ENCODE data around the gene AVP. TPM values are rescaled to one million over a fixed set of nuclear protein-coding genes. Genes with fewer than 3 reads are reported as not detected.
"Not testable (repeated sequence)": the region's sequence is repeated elsewhere in the genome, so short reads cannot be mapped to it uniquely, and the experiment has no call there.

AVP gene, protein sequence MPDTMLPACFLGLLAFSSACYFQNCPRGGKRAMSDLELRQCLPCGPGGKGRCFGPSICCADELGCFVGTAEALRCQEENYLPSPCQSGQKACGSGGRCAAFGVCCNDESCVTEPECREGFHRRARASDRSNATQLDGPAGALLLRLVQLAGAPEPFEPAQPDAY
- not detected for polyA plus RNA-seq (2013, experiment 1 of 2)
- polyA plus RNA-seq (2013, experiment 2 of 2): not detected

DNA sequence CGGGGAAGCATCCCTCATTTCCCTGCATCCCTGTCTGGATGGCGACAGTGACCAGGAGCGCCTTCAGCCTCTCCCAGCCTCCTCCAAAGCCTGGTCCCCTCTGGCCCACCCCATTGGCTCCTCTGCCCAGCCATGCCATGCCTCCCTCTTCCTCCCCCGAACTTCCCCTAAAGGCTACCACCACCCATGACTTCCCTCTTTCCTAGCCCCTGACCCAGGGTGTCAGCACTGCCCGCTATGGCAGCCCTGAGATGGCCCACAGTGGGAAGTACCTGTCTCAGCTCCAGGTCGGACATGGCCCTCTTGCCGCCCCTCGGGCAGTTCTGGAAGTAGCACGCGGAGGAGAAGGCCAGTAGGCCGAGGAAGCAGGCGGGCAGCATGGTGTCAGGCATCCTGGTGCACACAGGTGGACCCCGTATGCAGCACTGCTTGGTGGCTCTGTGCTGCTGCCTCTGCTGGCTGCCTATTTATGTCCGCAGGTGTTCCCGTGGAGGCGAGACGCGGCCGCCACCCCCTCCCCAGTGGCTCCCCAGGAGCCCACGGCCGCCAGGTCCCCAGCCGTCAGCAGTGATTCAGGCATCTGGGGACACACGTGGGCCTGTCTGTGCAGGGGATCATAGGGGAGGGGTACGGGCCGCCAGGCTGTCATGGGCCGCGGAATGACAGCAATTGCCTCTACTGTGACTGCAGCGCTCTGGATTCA is at the start of gene AVP:
Gene AVP (minus strand): TSS at position 442 of the 703 bp plus-strand sequence. CDS start 50 bp downstream, at position 392.
- 88% methylated on average over 28 of the region's 28 CpGs for WGBS
- Histone ChIP-seq H3K4me1 (ENCODE audit: insufficient read depth, low read length) (peaks cover 4% of the 10 kb centered on the region; the same call in 1 of the 2 replicates), H3K27me3 (ENCODE audit: insufficient read depth, low read length) (peaks cover 53% of the 10 kb centered on the region), H3K4me3 (ENCODE audit: low read length) (peak within 1 kb of the TSS; percentile 50), H3K9ac (ENCODE audit: low read depth, low read length) (no peak within 1 kb of the TSS), H3K27ac (ENCODE audit: low read depth, low read length) (no peak within 1 kb of the TSS), H3K9me3 (ENCODE audit: insufficient read depth, low read depth, low read length) (no peaks in the 10 kb centered on the region), H3K36me3 (ENCODE audit: insufficient read depth, low read length) (no peaks in the 10 kb centered on the region)

DNA sequence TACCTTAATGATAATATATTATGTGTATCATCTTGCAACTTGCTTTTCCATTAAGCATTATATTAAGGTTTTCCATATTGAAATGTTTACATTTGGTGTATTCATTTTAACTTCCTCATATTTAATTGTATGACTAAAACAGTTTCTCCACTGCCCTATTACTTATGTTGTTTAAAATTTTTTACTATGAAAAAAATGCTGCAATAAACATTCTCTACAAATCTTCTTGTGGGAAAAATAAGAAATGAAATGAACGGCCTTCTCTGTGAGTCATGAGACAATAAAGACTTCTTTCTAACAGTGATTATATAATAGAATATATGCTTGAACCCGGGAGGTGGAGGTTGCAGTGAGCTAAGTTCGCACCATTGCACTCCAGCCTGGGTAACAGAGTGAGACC is 49.6 kb upstream of the AVP start:
- Histone ChIP-seq H3K27me3 (ENCODE audit: insufficient read depth, low read length) (no peaks in the 10 kb centered on the region), H3K4me3 (ENCODE audit: low read length) (no peak overlapping the region), H3K9me3 (ENCODE audit: insufficient read depth, low read depth, low read length) (no peaks in the 10 kb centered on the region), H3K9ac (ENCODE audit: low read depth, low read length) (no peak overlapping the region), H3K27ac (ENCODE audit: low read depth, low read length) (no peak overlapping the region), H3K36me3 (ENCODE audit: insufficient read depth, low read length) (no peaks in the 10 kb centered on the region), H3K4me1 (ENCODE audit: insufficient read depth, low read length) (no peaks in the 10 kb centered on the region)
- 98% methylated on average over 2 of the region's 3 CpGs for WGBS

DNA sequence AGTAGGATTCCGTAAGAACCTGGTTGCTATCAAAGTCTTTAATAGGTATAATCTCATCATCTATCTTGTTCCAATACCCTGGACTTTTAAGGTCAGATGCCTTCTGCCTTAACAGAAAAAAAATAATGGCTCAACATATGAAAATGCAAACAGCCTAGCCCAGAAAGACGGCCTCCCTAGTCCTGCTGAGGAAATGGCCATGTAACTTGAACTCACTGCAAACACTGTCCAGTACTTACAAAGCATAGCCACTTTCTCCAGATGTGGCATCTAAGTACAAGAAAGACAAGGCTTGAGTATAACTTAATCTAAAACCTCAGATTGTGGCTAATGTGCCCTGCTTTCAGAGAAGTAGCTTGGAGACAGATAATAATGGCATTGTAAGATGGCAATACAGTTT is 48.6 kb upstream of the AVP start:
- Histone ChIP-seq H3K27me3 (ENCODE audit: insufficient read depth, low read length) (no peaks in the 10 kb centered on the region), H3K36me3 (ENCODE audit: insufficient read depth, low read length) (no peaks in the 10 kb centered on the region), H3K4me1 (ENCODE audit: insufficient read depth, low read length) (no peaks in the 10 kb centered on the region), H3K9ac (ENCODE audit: low read depth, low read length) (no peak overlapping the region), H3K4me3 (ENCODE audit: low read length) (no peak overlapping the region), H3K27ac (ENCODE audit: low read depth, low read length) (no peak overlapping the region), H3K9me3 (ENCODE audit: insufficient read depth, low read depth, low read length) (no peaks in the 10 kb centered on the region)
- 98% methylated on average over 2 of the region's 2 CpGs for WGBS

DNA sequence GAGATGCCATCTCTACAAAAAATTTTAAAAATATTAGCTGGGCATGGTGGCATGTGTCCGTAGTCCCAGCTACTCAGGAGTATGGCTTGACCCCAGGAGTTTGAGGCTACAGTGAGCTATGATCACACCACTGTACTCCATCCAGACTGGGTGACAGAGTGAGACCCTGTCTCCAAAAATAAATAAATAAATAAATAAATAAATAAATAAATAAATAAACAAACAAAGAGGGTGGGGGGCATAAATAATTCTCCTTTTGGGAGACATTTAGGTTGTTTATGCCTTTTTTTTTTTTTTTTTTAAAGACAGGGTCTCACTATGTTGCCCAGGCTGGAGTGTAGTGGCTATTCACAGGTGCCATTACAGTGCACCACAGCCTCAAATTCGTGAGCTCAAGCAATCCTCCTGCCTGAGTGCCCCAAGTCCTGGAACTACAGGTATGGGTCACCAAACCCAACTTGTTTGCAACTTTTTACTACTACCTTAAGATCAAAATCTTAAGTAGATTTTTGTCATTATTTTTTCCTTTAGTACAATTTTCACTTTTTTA is 45.6 kb upstream of the AVP start:
- WGBS: 89% methylated on average over 2 of the region's 2 CpGs
- H3K9ac ChIP-seq (ENCODE audit: low read depth, low read length): no peak overlapping the region
- H3K36me3 ChIP-seq (ENCODE audit: insufficient read depth, low read length): no peaks in the 10 kb centered on the region
- no peaks in the 10 kb centered on the region for H3K27me3 ChIP-seq (ENCODE audit: insufficient read depth, low read length)
- no peaks in the 10 kb centered on the region for H3K9me3 ChIP-seq (ENCODE audit: insufficient read depth, low read depth, low read length)
- no peak overlapping the region for H3K4me3 ChIP-seq (ENCODE audit: low read length)
- no peak overlapping the region for H3K27ac ChIP-seq (ENCODE audit: low read depth, low read length)
- no peaks in the 10 kb centered on the region for H3K4me1 ChIP-seq (ENCODE audit: insufficient read depth, low read length)

DNA sequence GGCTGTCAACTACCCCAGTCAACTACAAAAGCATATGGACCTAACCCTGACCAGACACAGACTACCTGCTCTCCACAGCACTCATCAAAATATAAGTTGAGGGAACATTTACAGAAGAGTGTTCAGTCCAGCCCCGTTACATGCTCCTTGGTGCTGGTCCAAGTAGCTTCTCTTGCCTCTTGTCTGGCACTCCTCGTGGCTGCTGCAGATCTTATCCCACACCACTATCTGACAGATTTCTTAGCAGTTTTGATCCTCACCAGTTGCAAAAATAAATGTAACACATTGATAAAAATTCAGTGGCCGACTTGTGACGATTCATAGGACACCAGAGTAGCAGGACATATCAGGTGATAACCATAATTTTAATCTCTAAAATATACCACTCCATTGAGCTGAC is 44.6 kb upstream of the AVP start:
- Histone ChIP-seq H3K36me3 (ENCODE audit: insufficient read depth, low read length) (no peaks in the 10 kb centered on the region), H3K4me1 (ENCODE audit: insufficient read depth, low read length) (no peaks in the 10 kb centered on the region), H3K4me3 (ENCODE audit: low read length) (no peak overlapping the region), H3K27me3 (ENCODE audit: insufficient read depth, low read length) (no peaks in the 10 kb centered on the region), H3K27ac (ENCODE audit: low read depth, low read length) (no peak overlapping the region), H3K9ac (ENCODE audit: low read depth, low read length) (no peak overlapping the region), H3K9me3 (ENCODE audit: insufficient read depth, low read depth, low read length) (no peaks in the 10 kb centered on the region)
- WGBS: 95% methylated on average over 4 of the region's 4 CpGs

DNA sequence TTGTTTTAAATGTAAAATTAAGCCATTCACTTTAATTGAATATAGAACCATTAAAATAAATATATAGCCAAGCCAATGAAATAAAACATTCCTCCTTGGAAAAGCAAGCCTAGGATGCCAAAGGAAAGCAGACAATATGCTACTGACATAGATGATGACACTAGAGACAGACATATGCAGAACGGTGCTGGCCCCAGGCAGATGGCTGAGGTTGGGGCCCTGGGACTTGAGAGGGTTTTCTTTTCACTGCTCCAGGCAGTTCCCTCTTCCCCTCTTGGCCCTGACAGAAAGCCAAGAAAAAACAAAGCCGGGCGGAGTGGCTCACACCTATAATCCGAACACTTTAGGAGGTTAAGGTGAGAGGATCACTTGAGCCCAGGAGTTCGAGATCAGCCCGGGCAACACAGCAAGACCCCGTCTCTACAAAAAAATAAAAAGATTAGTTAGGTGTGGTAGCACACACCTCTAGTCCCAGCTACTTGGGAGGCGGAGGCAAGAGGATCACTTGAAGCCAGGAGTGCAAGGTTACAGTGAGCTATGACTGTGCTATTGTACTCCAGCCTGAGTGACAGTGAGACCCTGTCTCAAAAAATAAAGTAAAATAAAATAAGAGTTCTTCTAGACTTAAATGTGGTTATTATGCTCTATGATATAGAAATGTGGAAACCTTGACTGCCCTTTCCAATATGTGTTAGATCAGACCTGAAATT is 43.9 kb upstream of the AVP start:
- Histone ChIP-seq H3K27me3 (ENCODE audit: insufficient read depth, low read length) (no peaks in the 10 kb centered on the region), H3K9me3 (ENCODE audit: insufficient read depth, low read depth, low read length) (peaks cover 5% of the 10 kb centered on the region; the same call in 1 of the 2 replicates), H3K4me3 (ENCODE audit: low read length) (no peak overlapping the region), H3K36me3 (ENCODE audit: insufficient read depth, low read length) (no peaks in the 10 kb centered on the region), H3K4me1 (ENCODE audit: insufficient read depth, low read length) (no peaks in the 10 kb centered on the region), H3K27ac (ENCODE audit: low read depth, low read length) (no peak overlapping the region), H3K9ac (ENCODE audit: low read depth, low read length) (no peak overlapping the region)
- WGBS: 94% methylated on average over 8 of the region's 8 CpGs

DNA sequence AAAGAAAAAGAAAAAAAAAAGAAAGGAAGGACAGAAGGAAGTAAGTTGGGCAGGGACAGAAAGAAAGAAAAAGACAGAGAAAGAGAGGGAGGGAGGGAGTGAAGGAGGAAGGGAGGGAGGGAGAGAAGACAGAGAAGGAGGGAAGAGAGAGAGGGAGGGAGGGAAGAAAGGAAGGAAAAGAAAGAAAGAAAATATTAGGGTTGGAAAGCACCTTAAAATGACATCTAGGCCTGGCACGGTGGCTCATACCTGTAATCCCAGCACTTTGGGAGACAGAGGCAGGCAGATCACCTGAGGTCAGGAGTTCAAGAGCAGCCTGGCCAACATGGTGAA is 42.0 kb upstream of the AVP start:
- no peak overlapping the region for H3K27ac ChIP-seq (ENCODE audit: low read depth, low read length)
- WGBS: 93% methylated on average over 1 of the region's 1 CpG
- no peak overlapping the region for H3K4me3 ChIP-seq (ENCODE audit: low read length)
- peaks cover 17% of the 10 kb centered on the region for H3K36me3 ChIP-seq (ENCODE audit: insufficient read depth, low read length)
- H3K9me3 ChIP-seq (ENCODE audit: insufficient read depth, low read depth, low read length): peaks cover 18% of the 10 kb centered on the region
- H3K27me3 ChIP-seq (ENCODE audit: insufficient read depth, low read length): no peaks in the 10 kb centered on the region
- no peak overlapping the region for H3K9ac ChIP-seq (ENCODE audit: low read depth, low read length)
- H3K4me1 ChIP-seq (ENCODE audit: insufficient read depth, low read length): no peaks in the 10 kb centered on the region

DNA sequence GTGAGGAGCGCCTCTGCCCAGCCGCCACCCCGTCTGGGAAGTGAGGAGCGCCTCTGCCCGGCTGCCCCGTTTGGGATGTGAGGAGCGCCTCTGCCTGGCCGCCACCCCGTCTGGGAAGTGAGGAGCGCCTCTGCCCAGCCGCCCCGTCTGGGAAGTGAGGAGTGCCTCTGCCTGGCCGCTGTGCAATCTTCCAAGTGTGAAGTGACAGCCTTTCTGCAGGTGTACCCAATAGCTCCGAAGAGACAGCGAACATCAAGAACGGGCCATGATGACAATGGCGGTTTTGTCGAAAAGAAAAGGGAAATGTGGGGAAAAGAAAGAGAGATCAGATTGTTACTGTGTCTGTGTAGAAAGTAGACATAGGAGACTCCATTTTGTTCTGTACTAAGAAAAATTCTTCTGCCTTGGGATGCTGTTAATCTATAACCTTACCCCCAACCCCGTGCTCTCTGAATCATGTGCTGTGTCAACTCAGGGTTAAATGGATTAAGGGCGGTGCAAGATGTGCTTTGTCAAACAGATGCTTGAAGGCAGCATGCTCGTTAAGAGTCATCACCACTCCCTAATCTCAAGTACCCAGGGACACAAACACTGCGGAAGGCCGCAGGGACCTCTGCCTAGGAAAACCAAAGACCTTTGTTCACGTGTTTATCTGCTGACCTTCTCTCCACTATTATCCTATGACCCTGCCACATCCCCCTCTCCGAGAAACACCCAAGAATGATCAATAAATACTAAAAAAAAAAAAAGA is 41.4 kb upstream of the AVP start:
- not testable (repeated sequence) for H3K4me1 ChIP-seq (ENCODE audit: insufficient read depth, low read length)

DNA sequence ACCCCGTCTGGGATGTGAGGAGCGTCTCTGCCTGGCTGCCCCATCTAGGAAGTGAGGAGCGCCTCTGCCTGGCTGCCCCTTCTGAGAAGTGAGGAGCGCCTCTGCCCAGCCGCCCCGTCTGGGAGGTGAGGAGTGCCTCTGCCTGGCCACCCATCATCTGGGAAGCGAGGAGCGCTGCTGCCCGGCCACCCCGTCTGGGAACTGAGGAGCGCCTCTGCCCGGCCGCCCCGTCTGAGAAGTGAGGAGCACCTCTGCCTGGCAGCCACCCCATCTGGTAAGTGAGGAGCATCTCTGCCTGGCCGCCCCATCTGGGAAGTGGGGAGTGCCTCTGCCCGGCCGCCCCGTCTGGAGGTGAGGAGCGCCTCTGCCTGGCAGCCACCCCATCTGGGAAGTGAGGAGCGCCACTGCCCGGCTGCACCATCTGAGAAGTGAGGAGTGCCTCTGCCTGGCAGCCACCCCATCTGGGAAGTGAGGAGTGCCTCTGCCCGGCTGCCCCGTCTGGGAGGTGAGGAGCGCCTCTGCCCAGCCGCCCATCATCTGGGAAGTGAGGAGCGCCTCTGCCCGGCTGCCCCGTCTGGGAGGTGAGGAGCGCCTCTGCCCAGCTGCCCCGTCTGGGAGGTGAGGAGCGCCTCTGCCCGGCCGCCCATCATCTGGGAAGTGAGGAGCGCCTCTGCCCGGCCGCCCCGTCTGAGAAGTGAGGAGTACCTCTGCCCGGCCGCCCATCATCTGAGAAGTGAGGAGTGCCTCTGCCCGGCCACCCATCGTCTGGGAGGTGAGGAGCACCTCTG is 40.4 kb upstream of the AVP start:
- H3K36me3 ChIP-seq (ENCODE audit: insufficient read depth, low read length): peaks cover 25% of the 10 kb centered on the region
- WGBS: 96% methylated on average over 41 of the region's 41 CpGs
- H3K4me3 ChIP-seq (ENCODE audit: low read length); H3K9ac ChIP-seq (ENCODE audit: low read depth, low read length); H3K27ac ChIP-seq (ENCODE audit: low read depth, low read length); H3K4me1 ChIP-seq (ENCODE audit: insufficient read depth, low read length); H3K27me3 ChIP-seq (ENCODE audit: insufficient read depth, low read length): not testable (repeated sequence)
- H3K9me3 ChIP-seq (ENCODE audit: insufficient read depth, low read depth, low read length): peaks cover 18% of the 10 kb centered on the region

More for the DNA sequence above, 41.4 kb upstream of the AVP start:
- H3K27me3 ChIP-seq (ENCODE audit: insufficient read depth, low read length); H3K27ac ChIP-seq (ENCODE audit: low read depth, low read length); H3K9ac ChIP-seq (ENCODE audit: low read depth, low read length); H3K4me3 ChIP-seq (ENCODE audit: low read length): not testable (repeated sequence)
- Histone ChIP-seq H3K36me3 (ENCODE audit: insufficient read depth, low read length) (peaks cover 23% of the 10 kb centered on the region), H3K9me3 (ENCODE audit: insufficient read depth, low read depth, low read length) (peaks cover 18% of the 10 kb centered on the region)
- 96% methylated on average over 18 of the region's 25 CpGs for WGBS

DNA sequence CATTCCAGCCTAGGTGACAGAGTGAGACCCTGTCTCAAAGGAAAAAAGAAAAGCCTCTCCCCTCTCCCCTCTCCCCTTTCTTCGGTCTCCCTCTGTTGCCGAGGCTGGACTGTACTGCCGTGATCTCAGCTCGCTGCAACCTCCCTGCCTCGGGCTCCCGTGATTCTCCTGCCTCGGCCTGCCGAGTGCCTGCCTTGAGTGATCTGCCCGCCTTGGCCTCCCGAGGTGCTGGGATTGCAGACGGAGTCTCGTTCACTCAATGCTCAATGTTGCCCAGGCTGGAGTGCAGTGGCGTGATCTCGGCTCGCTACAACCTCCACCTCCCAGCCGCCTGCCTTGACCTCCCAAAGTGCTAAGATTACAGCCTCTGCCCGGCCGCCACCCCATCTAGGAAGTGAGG is 39.6 kb upstream of the AVP start:
- Histone ChIP-seq H3K9me3 (ENCODE audit: insufficient read depth, low read depth, low read length) (peaks cover 18% of the 10 kb centered on the region), H3K36me3 (ENCODE audit: insufficient read depth, low read length) (peaks cover 25% of the 10 kb centered on the region)
- not testable (repeated sequence) for H3K9ac ChIP-seq (ENCODE audit: low read depth, low read length); H3K27me3 ChIP-seq (ENCODE audit: insufficient read depth, low read length); H3K4me3 ChIP-seq (ENCODE audit: low read length); H3K27ac ChIP-seq (ENCODE audit: low read depth, low read length); H3K4me1 ChIP-seq (ENCODE audit: insufficient read depth, low read length)
- 96% methylated on average over 15 of the region's 18 CpGs for WGBS
